22Rv1 (cell line): ENCODE data around the gene NEDD4.

ENCODE experiments used
- H3K27ac ChIP-seq: fragments of 450-650 bp; 2 replicates; pipeline ENCODE4 v1.5.1; 2017
- ZFX ChIP-seq: fragments of 450-650 bp; IDR thresholded peaks from 2 replicates; pipeline ENCODE4 v1.6.1; 2017; ENCODE audit warnings: antibody characterized with exemption, borderline replicate concordance
- TF ChIP-seq, protein P1 (sequence below): fragments of 450-650 bp; IDR thresholded peaks from 2 replicates; pipeline ENCODE4 v1.5.1; 2017; ENCODE audit warnings: mild to moderate bottlenecking

Gene NEDD4

DNA sequence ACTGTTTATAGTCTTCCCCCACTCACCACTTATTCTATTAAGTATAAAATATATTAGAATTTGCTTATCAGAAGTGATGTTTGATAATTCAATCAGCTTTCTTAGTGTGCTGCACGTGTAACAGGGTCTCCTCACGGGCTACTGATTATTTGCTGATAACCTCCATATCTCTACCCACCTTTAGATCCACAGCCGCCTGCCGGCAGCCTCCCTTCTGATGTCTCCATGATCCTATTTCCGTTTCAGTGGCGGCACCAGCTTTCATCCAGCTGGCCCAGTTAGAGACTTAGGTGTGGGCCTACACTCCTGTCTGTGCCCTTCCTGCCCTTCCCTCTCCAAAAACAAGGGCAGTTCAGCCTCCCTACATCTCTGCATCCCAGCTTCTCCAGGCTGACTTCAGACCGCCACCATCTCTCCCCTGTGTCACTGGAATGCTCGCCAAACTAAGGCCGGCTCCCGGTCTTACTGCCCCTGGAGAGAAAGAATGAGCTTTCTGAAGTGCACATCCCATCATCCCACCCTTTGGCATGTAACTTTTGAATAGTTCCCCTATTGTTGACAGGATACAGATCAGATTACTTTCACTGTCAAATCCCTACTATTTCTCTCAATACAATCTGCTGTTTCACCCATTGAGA lies 173.9 kb downstream of the NEDD4 start:
- TF ChIP-seq ZFX = no peak
- TF ChIP-seq, protein P1, sequence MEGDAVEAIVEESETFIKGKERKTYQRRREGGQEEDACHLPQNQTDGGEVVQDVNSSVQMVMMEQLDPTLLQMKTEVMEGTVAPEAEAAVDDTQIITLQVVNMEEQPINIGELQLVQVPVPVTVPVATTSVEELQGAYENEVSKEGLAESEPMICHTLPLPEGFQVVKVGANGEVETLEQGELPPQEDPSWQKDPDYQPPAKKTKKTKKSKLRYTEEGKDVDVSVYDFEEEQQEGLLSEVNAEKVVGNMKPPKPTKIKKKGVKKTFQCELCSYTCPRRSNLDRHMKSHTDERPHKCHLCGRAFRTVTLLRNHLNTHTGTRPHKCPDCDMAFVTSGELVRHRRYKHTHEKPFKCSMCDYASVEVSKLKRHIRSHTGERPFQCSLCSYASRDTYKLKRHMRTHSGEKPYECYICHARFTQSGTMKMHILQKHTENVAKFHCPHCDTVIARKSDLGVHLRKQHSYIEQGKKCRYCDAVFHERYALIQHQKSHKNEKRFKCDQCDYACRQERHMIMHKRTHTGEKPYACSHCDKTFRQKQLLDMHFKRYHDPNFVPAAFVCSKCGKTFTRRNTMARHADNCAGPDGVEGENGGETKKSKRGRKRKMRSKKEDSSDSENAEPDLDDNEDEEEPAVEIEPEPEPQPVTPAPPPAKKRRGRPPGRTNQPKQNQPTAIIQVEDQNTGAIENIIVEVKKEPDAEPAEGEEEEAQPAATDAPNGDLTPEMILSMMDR = no peak
- H3K27ac ChIP-seq = no peak overlapping the region

DNA sequence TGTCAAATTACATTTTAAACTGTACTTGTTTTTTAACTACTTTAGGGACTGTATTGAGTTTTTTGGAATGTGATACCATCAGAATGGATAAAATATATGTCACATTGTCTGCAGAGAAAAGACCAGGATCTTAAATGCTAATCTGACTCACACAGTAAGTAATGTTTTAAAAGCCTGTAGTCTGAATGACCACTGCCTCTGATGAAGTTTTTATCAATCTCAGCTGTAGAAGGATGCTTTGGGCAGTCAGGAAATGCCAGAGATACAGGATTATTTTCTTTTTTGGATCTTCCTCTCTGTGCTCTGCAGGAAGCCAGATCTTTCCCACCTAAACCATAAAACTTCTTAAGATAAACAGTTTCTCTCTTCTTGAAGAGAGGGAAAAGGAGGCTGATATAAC lies 177.4 kb downstream of the NEDD4 start:
- no peak for TF ChIP-seq ZFX
- TF ChIP-seq, protein P1 = no peak
- H3K27ac ChIP-seq = no peak overlapping the region

DNA sequence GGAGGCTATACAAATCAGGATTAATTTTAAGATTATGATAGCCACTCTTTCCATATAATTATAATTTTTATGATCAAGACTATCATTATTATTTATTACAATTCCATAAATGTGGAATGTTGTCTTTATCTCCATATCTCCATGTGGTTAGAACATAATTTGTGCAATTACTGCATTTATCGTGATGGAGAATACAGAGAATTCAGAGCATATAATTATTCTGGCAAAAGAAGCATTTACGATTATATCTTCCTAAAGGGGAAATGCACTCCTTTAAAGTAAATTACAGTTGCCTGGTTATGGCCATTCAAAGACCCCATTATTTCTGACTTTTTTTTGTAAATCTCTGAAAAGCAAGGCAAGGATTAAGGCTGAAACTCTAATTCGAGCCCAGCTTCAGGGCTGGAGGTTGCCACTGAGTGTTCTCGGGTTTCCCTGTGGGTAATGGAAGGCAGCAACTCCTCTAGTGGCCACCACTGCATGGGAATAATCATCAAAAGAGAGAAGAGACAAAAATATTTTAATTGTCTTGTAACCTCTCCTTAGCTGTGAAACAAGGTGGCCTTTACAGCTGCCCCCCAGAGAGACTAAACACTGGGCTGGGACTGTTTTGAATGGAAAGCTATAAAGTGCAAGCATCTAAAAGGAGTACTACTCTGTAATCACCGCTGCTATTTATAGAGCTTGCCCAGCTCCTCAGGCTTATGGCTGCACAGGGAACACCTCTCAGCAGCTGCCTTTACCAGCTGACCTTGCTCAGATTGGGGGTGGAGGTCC lies 190.6 kb downstream of the NEDD4 start:
- H3K27ac ChIP-seq = no peak overlapping the region
- no peak for TF ChIP-seq ZFX
- TF ChIP-seq, protein P1 = no peak

DNA sequence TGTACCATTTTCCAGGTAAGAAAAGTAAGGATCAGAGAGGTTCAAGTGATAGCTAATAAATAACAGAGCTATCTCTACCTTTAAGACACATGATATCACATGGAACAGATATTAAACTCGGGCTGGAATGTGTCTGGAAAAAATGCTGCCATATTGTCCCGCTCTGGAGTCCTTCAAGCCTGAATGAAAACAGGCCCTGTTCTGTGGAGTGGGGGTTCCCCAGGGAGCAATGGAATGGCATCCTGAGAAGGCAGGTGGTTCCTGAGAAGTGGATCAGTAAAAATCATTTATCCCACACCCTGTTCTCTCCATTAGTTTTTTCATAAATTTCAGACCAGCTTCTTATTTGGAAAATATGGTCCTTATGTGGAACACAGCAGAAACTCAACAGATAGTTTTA lies 193.2 kb downstream of the NEDD4 start:
- H3K27ac ChIP-seq = no peak overlapping the region
- TF ChIP-seq, protein P1 = no peak
- TF ChIP-seq ZFX = no peak

DNA sequence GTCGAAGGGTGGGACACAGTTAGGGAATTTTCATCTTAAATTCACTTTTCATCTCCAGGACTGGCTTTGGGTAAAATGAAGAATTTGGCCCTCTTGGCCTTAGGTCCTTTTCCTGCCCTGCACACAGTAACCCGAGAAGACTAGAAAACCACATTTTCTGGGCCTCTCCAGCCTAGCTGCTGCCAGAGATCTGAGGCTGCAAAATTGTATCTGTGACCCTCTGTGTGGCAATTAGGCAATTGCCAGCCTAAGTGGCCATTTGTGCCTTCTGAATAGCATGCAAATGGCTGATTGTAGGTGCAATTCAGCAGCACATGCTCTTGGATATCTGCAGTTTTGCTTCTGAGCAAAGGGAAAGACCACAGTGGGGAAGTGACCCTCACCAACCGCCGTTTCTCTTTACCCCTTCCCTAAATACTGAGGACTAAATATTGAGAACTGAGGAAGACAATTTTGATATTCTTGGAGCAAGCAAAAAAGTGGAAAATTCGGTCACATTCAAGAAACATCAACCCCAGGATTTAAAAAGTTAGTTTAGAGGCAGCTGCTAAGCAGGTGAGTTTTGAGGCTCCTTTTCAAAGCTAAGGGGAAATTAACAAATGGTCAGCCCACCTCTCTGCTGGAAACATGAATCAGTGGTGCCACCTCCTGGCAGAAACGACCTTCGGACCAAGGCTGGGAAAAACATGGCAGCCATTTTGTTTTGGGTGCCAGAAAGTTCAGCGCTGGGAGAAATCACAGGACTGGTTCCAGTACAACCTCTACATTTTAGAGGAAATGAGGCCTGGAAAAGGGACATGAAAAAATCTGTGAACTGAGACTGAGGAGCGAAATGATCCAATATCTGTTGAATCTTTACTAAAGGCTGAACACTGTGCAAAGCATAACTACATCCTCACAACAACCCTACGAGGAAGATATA lies 193.9 kb downstream of the NEDD4 start:
- TF ChIP-seq, protein P1 = peak; percentile 74
- no peak for TF ChIP-seq ZFX
- no peak overlapping the region for H3K27ac ChIP-seq

DNA sequence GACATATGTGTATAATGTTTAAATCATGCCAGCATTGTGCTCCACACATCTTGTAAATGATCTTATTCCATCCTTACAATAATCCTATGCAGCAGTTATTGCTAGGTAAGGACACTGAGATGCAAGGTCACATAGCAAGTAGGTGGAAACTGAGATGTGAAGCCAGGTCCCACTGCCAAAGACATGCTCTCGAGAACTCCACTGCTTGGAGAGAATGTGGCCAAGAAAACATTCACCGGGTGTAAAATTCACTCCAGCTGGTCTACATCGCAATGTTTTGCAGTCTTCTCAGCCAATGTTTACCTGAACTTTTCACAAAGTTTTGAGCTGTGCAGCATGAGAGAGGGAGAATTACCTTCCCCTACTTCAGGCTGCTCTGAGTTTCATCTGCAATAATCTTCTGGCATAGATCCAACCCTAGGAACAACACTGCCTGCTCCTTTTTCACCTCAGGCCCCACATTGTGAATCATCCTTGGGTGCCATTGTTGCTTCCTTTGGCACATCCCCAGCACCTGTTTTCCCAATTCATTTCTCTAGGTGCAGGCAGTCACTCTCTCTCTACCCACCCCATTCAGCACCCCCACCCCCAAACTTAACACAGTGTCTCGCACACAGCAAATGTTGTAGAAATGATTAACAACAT lies 197.0 kb downstream of the NEDD4 start:
- no peak for TF ChIP-seq ZFX
- TF ChIP-seq, protein P1 = no peak
- no peak overlapping the region for H3K27ac ChIP-seq
